Testis (tissue), 2 donors: ENCODE data around the gene CDRT4.

ENCODE experiments used
- CTCF ChIP-seq, 3 experiments: fragments of 450-650 bp in 2 of 3; fragments of 200-600 bp in 1 of 3; sonication (generic) in 1 of 3; IDR thresholded peaks; one replicate each; pipeline ENCODE4 v1.5.1; 2016 to 2019; ENCODE audit warnings: antibody characterized with exemption in 3 of 3, mild to moderate bottlenecking in 2 of 3, moderate library complexity in 1 of 3
- POLR2A ChIP-seq: fragments of 450-650 bp; IDR thresholded peaks from one replicate; pipeline ENCODE4 v1.6.1; 2017; ENCODE audit warnings: antibody characterized with exemption, mild to moderate bottlenecking, moderate library complexity

GRCh38 chr17:15434956-15435355 is 32.5 kb downstream of the CDRT4 start:
- TF ChIP-seq CTCF (IDR thresholded peaks at IDR 0.05) (no peak), POLR2A (no peak)
